Measurements from ENCODE around the gene DIAPH2.

GRCh38 chrX:97267396-97268181 is 582.9 kb downstream of the DIAPH2 start:
- TF ChIP-seq ARNT (IDR thresholded peaks at IDR 0.05): no peak
- TF ChIP-seq SUZ12 (IDR thresholded peaks at IDR 0.05): no peak
- no peak for TF ChIP-seq FOXA1 (IDR thresholded peaks at IDR 0.05)
